HTR-8/SVneo (cell line): ENCODE measurements around the gene RANBP3.
"Not testable (repeated sequence)": the region's sequence is repeated elsewhere in the genome, so short reads cannot be mapped to it uniquely, and the experiment has no call there.

Source experiments
- DNase-seq: peaks from one replicate; pipeline ENCODE4 v3.0.0; 2011; ENCODE audit warnings: low spot score, mixed read lengths; ENCODE audit not compliant: insufficient read length
- FAIRE-seq: peaks from 2 replicates; lab custom pipeline; 2011; peaks lifted over from hg19 to GRCh38; lab: Jason Lieb, UNC

The RANBP3 gene

DNA sequence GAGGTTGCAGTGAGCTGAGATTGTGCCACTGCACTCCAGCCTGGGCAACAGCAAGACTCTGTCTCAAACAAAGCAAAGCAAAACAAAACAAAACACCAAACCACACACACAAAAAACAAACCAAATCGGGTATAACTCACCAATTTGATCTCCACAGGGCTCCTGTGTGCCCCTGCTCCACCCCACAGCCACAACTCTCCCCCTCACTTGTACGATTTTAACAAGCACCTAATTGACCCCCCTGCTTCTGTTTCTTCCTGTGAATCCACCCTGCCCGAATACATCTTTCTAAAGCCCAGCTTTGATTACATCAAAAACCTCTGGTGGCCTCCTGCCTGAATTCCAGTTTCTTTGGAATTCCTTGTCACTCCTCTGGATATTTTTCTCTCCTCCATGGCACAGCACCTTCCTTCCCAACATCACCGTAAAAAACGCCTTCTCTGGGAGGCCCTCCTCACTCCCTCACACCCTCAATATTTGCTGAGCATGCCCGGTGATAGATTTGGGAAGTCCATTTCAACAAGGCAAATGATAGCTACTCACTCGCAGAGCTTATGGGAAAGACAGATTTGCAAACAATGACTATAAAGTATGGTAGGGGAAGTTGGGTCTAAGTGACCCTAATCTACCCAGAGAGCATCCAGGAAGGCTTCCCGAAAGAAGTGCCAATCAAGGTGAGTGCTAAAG lies 11.6 kb upstream of the RANBP3 start:
- DNase-seq (no peak), FAIRE-seq (no peak)

DNA sequence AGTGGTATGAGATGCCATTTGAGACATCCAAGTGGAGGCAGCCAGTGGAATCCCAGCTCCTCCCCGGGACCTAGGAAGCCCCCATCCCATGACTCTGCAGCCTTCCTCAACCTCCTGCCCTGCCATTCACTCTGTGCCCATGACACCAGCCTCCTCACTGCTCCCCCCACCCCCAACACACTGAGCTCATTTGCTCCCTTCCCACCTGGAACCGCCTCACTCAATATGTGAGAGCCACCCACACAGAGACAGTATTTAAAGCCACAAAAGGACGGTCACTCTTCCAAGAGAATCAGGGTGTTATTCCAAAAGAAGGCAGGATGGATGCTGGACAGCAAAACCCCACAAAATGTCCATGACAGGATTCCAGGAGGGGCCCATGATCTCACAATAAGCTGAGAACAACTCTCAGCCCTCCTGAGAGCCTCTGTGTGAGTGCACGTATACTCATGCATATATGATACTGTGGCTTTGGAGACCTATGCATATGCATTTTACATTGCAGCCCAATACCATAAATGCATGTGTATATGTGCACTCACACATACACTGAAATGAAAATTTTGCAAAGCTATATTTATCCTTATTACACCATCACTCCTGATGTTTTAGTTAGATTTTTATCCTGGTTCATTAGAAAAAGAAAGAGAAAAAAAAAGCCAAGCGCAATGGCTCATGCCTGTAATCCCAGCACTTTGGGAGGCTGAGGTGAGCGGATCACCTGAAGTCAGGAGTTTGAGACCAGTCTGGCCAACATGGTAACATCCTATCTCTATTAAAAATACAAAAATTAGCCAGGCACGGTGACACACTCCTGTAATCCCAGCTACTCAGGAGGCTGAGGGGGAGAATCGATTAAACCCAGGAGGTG lies 10.8 kb upstream of the RANBP3 start:
- FAIRE-seq (no peak), DNase-seq (no peak)

DNA sequence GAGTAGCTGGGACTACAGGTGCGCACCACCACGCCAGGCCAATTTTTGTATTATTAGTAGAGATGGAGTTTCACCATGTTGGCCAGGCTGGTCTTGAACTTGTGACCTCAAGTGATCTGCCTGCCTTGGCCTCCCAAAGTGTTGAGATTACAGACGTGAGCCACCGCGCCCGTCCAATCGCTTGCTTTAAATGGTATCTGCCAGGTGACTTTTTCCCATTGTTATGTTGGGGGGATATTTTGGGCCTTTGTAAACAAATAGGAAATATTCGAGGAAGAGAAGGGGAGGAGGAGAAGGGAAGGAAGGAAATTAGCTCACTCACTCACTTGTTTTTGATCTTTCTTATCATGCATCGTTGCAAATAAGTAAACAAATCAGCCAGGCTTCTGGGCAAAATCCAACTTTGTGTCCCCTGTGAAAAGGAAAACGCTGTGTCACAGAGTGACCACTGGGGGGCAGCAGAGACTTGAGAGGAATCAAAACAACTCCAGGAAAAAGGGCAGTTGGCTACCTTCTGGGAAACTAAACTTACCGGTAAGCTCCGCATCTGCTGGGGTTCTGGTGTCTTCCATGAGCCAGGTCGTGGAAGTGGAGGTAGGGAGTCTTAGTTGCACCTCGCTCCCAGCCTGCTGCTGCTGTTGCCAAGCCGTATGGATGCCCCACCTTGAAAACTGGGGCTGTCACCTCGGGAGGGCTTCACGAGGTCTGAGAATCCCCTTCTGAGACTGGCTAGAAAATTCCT lies 9.3 kb upstream of the RANBP3 start:
- FAIRE-seq (no peak), DNase-seq (peak; percentile 63)

DNA sequence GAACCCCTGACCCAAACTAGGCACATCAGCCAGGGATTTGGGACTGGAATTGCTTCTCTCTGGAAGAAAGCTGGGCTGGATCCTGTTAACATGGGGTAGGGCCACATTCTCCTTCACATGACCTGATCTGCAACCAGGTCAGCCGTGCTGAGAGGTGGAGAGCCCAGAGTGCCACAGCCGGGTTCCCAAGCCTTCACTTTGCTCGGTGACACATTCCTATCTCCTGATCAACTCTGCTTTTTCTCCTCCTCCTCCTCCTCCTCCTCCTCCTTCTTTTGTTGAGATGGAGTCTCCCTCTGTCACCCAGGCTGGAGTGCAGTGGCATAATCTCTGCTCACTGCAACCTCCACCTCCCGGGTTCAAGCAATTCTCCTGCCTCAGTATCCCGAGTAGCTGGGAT lies 7.9 kb upstream of the RANBP3 start:
- DNase-seq, FAIRE-seq: not testable (repeated sequence)

DNA sequence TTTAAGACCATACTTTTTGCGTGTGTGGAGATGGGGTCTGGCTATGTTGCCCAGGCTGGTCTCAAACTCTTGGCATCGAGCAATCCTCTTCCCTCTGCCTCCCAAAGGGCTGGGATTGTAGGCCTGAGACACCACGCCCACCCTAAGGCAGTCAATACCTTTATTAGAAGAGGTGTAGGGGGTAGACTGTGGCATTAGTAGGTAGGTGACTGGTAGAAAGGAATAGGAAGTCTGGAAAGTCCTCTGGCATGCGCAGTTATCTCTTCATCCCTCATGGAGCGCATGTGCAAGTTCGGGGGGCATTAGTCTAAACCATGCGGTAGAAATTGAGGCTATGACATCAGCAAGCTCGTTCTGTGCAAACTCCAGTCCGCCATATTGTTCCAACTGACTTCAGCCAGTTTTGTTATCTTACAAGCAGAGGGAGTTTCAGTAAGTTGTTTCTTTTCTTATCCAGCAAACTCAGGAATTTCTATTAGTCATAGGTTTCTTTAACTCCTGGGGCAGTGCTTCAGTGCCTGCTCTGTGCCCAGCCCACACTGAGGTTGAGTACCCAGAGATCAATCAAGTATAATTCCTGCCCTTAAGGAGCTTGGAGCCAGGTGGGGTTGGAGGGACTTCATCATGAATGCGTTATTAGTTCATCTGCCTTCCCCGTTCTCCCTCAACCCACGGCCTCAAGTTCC lies 7.3 kb upstream of the RANBP3 start:
- FAIRE-seq (no peak), DNase-seq (peak; percentile 27)

DNA sequence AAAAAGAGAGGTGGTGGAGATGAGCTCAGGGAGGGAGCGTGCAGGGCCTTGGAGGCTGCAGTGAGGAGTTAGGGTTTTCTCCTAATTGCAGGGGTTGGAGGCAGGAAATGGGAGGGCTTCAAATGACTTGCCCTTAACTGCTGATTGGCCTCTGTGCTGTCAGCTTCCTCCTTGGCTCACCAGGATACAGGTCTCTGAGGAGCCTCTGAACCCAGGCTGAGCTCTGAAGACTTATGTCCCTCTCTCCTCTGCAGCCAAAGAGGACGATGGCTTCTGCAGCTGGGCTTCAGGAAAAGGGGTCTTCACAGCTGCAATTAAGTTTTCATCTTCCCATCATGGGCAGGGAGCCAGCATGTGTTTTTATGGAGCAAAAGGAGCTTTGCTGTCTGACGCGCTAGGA lies 6.7 kb upstream of the RANBP3 start:
- FAIRE-seq, result no peak
- DNase-seq, result no peak

DNA sequence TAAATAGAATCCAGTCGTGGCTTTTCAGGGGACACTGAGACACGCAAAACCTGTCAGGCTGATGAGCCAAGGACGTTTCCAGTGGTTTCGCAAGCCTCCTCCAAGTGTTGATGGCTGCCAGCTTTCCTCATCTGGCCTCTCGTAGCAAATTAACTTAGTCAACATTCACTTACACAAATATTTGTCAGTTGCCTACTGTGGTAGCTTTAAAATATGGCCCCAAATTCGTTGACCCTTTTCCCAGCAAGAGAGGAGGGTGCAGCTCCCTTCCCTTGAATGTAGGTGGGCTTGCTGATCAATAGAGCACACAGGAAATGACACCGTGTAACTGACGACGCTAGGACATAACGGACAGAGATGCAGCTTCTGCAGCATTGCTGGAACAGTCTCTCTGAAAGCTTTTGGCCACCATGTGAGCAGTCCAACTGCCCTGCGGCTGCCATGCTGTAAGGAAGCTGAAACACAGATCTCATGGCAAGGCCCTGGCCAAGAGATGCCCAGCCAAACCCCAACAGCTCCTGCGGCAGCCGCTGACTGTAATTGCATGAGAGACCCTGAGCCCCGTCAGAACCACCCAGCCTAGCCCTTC lies 5.5 kb upstream of the RANBP3 start:
- FAIRE-seq, result no peak
- no peak for DNase-seq

DNA sequence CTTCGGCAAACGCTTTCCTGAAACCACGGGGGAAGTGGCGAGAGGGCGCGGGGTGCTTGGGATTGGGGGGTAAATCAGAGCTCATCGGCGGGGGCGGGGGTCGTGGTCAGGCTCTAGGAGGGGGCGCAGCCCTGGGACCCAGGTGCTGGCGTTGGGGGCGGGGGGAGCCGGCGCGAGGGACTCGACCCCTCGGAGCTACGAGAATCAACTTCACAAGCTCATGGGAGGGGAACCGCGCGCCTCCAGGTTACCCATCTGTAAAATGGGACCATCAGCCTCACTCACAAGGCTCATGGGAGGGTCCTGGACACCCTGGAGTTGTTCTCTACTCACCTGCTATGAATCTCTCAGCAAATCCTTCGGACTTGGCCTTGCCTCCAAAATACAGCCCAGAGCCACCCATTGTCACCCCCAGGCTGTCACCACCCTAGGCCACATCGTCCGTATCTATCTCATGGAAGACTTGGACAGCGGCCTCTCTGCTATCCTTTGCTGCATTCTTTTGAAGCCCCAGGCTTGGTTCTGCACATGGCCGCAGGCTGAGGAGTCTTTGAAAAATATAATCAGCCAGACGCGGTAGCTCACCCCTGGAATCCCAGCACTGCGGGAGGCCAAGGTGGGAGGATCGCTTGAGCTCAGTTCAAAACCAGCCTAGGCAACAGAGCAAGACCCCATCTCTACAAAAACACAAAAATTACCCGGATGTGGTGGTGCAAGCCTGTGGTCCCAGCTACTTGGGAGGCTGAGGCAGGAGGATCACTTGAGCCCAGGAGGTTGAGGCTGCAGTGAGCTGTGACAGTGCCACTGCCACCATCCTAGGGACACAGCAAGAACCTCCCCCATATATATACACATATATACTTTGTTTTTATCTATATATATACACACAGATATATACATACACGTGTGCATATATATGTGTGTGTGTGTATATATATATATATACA lies 939 bp upstream of the RANBP3 start:
- no peak for DNase-seq
- FAIRE-seq, result no peak

DNA sequence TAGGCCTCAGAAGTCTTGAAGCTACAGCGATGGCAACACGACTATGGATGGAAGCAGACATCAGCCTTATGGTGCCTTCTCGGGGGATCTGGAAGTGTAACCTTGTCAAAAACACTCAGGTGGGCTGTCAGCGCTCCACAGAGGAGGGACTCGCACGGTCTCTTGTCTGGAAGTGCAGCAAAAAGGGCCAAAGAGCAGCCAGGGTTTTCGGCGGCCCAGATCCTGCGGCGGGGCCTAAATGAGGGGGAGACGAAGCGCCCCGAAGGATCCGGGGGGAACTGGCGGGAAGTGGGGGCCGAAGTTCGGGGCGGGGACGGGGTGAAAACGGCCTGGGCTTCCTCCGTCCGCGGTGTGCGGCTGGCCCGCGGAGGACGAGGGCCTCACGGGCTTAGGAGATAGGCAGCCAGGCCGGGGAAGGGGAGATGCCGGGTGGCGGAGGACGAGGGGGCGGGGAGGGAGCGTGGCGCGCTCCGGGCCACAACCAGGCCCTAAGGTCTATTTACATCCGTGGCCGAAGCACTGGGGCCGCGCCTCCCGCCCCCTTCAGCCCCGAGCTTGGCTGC lies 637 bp downstream of the RANBP3 start:
- FAIRE-seq (no peak), DNase-seq (no peak)

DNA sequence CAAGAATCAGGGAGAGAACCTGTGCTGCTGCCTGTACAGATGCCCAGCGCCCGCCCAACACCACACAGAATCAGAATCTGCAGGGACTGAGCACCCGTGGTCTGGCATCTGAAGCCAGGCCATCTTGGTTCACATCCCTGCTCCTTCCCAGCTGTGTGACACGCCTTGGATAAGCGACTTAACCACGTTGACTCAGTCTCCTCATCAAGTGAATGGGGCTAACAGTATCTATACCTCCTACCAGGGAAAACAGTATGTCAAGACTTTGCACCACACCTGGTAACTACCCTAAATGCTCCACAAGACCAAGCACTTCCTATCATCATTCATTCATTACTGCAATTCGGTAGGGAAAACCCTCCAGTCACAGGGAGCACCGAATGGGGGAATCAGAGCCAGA lies 1.2 kb downstream of the RANBP3 start:
- no peak for FAIRE-seq
- DNase-seq, result no peak

DNA sequence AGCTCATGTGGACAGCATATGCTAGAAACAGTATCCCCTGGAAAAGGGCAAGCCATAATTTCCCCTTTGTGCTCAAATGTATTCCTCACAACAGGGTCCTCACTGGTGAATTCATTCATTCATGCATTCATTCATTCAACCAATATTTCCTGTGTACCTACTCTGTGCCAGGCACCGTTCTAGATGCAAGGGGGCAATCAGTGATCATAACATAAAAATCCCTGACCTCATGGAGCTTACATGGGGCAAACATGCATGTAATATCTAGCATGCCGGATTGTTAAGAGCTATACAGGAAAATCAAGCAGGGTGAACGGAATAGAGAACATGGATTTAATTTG lies 2.6 kb downstream of the RANBP3 start:
- DNase-seq, result no peak
- no peak for FAIRE-seq

DNA sequence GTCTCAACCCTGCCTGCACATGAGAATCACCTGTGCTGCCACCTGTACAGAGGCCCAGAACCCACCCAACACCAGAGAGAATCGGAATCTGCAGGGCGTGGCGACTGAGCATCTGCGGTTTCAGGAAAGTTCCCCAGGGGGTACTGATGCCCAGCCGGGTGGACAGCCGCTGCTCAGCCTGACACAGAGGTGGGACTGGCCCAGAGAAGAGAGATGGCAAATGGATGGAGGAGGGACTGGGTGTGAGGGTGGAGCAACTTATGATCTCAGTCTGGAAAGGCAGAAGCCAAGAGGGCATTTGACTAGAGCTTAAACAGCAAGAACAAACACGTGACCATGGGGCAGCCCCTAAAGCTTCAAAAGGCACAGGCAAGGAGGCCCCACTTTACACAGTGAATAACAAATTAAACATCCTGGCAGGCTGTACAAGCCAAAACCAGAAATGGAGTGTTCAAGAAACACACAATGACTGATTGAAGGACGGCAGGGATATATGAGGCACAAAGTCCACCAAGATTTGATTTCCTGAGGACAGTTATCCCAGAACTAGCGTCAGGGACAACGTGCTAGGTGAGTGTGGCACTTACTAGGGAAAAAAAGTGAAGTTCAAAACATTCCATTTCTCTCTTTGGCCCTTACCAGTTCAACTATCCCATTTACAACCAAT lies 3.1 kb downstream of the RANBP3 start:
- FAIRE-seq (no peak), DNase-seq (no peak)

DNA sequence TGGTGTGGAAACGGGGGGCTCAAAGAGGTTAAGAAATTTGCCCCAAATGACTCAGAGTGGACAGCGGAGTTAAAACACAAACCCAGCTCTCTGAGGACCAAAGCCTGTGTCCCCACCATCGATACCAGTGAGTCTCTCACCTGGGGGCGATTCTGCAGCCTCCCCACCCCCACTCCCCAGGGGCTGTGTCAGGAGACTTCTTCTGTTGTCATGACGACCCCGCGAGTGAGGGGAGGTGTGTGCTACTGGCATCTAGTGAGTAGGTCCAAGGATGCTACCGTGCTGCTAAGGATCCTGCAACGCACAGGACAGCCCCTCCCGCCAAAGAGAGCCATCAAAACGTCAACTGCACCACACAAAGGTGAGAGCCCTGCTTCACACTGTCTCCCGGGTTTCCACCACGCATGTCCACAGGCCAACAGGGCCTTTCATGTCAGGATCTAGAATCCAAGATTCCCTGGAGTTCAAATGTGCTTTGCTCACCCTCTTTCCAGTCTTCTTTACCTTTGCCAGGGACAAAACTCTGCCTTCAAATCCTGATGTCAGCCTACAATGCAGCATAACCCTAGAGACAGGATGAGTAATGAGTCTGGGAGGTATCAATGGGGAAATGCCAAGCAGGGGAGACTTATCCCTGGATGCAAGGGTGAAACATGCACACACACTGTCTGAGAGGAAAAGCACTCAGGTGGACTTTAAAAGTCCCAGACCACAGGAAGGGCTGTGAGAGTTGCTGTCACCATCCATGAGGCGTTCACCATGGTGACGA lies 3.9 kb downstream of the RANBP3 start:
- DNase-seq (no peak), FAIRE-seq (no peak)

DNA sequence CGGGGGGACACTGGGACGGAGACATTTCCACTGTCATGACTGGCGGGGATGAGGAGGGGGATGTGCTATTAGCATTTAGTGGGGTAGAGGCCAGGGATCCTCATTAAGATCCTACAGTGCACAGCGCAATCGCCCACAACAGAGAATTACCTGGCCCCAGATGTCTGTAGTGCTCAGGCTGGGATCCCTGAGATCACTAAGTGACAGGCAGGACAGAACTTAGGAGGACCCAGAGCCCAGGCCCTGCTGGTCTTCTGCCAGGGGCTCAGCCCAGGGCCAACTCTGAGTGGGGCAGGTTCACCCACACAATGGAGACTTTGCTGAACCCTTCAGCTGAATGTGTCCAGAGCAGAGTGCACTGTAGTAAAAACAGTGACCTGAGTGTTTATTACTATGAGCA lies 4.6 kb downstream of the RANBP3 start:
- FAIRE-seq, result no peak
- DNase-seq, result no peak

DNA sequence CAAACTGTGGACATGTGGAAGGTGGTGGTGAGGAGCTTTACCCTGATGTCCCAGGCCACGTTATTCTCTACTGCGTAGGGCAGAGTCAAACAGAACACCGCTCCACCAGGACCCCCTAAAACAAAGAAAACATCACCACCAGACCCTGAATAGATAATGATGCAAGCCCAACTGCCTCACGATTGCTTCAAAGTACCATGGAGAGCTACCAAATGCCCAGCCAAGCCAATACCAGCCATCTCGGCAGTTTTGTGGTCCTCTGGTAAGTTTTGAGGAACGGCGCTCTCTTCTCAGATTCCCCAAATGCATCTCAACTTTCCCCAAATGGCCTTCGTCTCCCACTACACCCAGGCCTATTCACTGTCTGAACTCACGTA lies 5.6 kb downstream of the RANBP3 start:
- FAIRE-seq, result no peak
- DNase-seq, result no peak

DNA sequence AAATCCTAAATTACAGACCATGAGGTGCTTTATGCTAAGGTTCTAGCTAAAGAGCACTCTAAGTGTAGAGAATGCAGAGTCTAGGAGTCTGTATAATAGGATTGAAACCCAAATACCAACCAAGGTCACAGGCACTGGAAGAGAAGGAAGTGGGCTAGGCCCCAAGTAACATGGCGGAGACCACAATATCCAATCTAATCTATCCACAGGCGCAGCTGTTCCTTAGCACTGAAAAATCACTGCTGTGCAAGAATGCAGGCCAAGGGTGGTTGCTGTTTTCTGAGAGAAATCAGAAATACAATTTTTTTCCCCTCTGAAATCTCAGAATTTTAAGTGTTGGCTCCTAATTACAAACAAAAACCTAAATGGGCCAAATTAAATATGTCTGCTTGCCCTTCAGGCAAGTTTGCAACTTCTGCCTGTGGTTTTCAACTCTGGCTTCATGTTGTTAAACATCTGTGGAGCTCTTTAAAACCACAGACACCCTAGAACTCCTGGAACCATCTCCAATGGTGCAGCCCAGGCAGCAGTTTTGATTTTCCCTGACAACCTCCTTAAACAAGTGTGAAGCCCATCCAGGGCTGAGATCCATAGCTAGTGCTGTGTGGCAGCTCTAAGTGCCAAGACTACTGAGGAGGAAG lies 6.1 kb downstream of the RANBP3 start:
- DNase-seq, result no peak
- no peak for FAIRE-seq

DNA sequence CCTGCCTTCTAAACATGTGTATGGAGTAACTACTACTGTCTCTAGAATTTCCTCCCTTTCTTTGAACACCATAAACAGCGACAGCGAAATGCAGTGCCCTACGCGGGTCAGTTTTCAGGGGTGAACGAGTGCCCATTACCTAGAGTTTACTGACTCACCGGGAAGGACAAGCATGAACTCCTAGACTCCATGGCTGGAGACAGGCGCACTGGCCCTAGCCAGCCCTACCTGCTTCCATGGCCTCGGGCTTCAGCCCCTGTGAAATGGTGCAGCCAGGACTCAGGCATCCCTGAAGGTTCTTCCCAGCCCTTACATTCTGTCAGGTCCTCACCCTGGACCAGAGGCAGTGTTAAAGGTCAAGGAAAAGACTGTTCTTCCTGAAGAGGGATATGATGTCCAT lies 8.5 kb downstream of the RANBP3 start:
- DNase-seq, result no peak
- no peak for FAIRE-seq
